NCI-H82 treated with DMSO at 0.1 percent for 48 hours (cell line): ENCODE measurements around the gene THRB.
A peak's percentile ranks its signal among the peaks of the same experiment; 100 is the strongest.
"Not testable (repeated sequence)": the region's sequence is repeated elsewhere in the genome, so short reads cannot be mapped to it uniquely, and the experiment has no call there.

Experiments used
- DNase-seq: peaks from one replicate; lab custom pipeline; 2025; ENCODE audit not compliant: unreplicated experiment; lab: John Stamatoyannopoulos, UW

THRB gene

GRCh38 chr3:24128199-24129005, 366.2 kb downstream of the THRB start:
- DNase-seq: no peak

DNA sequence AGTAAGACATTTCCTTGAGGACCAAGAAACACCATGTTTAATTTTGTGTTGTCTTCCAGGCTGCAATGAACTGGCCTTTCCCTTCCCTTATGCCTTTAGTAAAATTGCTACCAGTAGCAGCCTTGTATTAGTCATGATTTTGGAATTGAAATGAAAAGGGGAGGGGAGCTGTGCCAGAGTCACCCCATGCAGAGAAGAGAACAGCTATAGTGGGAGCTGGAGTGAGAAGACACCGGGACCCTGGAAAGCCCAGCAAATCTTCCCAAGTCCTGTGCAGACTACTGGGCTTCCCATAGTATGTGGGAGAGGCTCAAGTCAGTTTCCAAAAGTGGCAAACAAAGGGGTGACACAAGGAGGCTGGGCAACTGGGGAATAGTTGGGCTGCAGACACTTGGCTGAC, 371.1 kb downstream of the THRB start:
- no peak for DNase-seq

GRCh38 chr3:24120434-24120833, 374.2 kb downstream of the THRB start:
- DNase-seq: no peak

GRCh38 chr3:24119321-24119751, 375.3 kb downstream of the THRB start:
- DNase-seq: no peak

- no peak for DNase-seq
Measured at GRCh38 chr3:24117508-24117907, 377.1 kb downstream of the THRB start.

GRCh38 chr3:24111711-24112110, 382.9 kb downstream of the THRB start:
- DNase-seq: no peak

DNA sequence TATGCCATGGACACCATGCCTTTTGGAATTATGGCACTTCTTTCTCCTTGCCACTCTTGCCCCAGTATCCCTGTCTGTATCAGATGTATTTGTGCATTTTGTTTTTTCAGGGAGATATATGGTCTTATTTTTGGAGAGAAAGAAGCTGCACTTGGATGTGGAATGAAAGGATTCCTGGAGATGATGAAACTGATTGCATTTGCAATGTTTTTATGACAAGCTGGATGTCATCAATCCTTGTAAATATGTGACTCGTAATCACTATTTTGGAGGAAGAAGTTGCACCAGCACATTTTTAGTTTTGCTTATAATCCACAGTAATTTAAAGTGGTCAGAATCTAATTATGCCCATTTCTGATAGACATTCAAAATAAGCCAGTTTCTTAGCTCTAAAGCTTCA, 384.6 kb downstream of the THRB start:
- DNase-seq: no peak

- DNase-seq: no peak
Measured at GRCh38 chr3:24101676-24102168, 392.9 kb downstream of the THRB start.

GRCh38 chr3:24100696-24101402, 393.8 kb downstream of the THRB start:
- no peak for DNase-seq

GRCh38 chr3:24096695-24097290, 397.9 kb downstream of the THRB start:
- DNase-seq: peak; percentile 28

- DNase-seq: no peak
Measured at GRCh38 chr3:24096271-24096670, 398.4 kb downstream of the THRB start.

- not testable (repeated sequence) for DNase-seq
Measured at GRCh38 chr3:24094818-24095217, 399.8 kb downstream of the THRB start.

- DNase-seq: no peak
Measured at GRCh38 chr3:24088782-24089181, 405.9 kb downstream of the THRB start.

GRCh38 chr3:24087469-24087868, 407.2 kb downstream of the THRB start:
- DNase-seq: no peak

DNA sequence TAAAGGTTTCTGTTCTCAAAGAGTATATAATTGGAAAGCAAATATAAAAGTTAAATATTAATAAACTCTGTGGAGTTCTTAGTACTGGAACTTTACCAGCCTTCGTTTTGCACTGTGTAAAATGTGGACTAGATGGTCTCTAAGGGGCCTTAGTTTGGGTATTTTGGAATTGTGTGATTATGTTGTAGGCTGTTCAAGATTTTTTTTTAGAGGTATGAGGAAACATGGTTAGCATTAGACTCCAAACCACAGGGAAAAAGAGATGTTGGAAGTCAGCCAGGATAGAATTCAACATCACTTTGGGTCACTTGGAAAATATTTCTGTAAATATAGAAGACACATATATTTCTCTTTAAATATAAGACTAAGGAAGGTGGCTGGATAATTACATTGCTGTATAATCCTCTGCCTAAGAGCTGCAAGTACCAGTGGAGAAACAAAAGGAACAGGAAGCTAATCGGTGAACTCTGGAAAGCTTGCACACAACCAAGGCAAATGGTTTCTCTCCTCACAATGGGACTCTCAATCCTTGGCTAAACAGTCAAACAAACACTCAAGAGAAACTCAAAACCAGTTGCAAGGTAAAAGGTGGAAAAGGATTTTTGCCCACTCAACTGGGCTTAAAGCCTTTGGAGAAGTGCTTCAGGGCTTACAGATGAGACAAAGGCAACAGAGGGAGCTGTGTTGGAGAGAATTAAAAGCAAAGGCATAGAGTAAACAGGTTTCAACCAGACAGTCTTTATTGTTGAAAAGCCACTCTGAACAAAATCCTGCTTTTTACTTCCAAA, 407.8 kb downstream of the THRB start:
- no peak for DNase-seq

DNA sequence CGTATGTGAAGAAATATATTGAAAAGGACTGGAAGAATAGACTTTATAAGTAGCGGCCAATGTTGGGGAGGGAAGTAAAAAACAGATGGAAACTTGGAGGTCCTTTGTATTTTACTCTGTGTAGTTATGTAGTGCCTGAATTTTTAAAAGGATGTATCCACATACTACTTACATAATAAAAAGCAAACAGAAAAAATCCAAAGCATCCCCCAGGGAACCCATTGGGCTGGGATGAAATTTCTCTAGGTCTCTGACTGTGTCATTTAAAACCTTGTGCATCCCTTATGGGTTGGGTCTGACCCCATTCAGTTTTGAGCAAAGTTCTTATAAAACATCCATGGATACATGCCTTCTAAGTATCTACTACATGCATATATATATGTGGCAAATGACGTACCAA, 408.4 kb downstream of the THRB start:
- no peak for DNase-seq

DNA sequence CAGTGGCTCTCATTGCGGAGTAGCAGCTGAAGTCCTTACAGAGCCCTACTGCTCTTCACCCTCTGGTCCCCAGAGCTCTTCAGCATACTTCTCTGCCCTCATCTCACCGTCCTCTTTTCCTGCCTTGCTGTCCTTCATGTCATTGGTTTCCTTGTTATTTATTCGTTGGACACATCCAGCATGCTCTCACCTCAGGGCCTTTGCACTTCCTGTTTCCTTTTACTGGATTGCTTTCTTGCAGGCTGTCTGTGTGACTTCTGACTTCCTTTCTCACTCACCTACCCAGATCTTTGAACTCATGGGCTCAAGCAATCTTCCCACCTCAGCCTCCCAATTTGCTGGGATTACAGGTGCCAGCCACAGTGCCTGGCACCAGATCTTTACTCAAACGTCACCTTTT, 422.5 kb downstream of the THRB start:
- DNase-seq: no peak

DNA sequence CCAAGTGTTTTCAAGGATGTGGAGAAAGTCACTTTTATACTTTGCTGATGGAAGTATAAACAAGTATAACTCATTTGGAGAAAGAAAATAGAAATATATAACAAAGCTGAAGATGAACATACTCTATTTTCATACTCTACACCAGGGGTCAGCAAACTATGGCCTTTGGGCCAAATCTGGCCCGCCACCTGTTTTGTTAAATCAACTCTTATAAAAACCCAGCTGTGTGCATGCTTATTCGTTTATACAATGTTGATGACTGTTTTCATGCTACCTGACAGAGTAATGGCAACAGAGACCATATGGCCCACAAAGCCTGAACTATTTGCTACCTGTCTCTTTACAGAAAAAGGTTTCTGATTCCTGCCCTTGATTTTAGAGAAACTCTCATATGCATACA, 425.6 kb downstream of the THRB start:
- DNase-seq: no peak

DNA sequence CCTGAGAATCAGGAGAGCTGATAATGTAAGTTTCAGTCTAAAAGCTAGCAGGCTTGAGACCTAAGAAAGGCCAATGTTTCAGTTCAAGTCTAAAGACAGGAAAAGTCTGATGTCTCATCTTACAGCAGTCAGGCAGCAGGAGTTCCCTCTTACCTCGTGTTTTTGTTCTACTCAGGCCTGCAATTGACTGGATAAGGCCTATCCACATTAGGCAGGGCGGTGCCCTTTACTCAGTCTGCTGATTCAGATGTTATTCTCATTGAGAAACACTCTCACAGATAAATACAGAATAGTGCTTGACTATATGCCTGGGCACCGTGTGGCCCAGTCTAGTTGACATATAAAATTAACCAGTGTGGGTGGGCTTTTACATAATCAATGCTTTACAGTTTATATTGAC, 427.2 kb downstream of the THRB start:
- no peak for DNase-seq
